ENCODE measurements around the gene TTLL12.

The TTLL12 gene

DNA sequence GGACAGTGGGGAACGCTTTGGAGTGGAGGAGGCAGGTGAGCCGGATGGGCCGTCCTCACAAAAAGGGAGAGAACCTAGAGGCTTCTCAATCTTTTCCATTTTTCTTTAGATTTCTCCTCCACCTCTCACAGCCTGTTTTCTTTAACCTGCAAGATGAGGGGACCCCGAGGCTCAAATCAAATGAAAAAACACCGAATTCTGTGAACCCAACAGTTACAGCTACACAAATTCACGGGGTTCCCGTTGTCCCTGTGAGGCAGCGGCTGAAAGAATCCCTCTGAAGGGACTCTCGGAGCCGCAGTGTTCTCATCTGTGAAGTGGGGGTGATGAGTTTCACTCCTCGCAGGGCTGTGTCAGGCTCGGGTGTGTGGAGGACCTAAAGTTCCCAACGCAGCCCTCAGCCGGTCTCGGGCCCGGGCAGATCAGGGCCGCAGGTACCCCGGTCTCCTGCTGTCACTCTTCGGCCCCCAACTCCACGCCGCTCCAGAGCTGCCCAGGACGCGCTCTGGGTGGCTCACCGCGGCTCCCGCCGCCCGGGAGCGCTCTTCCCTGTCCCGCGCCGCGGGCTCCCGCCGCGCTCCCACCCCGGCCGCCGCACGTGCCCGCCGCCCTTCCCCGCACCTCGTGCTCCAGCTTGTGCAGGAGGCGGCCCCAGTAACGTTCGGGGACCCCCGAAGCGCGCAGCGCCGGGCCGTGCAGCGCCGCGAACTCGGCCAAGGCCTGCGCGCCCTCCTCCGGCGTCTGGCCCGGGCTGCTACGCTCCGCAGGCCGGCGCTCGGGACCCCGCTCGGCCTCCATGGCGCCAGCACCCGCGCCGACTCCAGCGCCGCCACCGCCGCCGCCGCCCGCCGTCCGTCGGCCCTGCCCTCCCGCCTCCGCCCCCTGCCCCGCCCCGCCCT, at the start of gene TTLL12:
Gene TTLL12 (minus strand): TSS at position 863 of the 899 bp plus-strand sequence. CDS start 65 bp downstream, at position 798.
- DNase-seq (ENCODE audit: low spot score), result peak; percentile 92
- no peak for TF ChIP-seq CTCF (IDR thresholded peaks at IDR 0.05; ENCODE audit: extremely low read depth, insufficient read depth, missing control alignments)
- in situ Hi-C loops (cut with MboI; ENCODE audit: low pct_unique_long_range_greater_than_20kb, low sequenced_read_pairs, unreplicated experiment), result no loop called here

- in situ Hi-C loops (cut with MboI; ENCODE audit: low pct_unique_long_range_greater_than_20kb, low sequenced_read_pairs, unreplicated experiment), result no loop called here
- no peak for TF ChIP-seq CTCF (IDR thresholded peaks at IDR 0.05; ENCODE audit: extremely low read depth, insufficient read depth, missing control alignments)
- DNase-seq (ENCODE audit: low spot score), result no peak
Measured at GRCh38 chr22:43235445-43236409, 48.8 kb upstream of the TTLL12 start.

DNA sequence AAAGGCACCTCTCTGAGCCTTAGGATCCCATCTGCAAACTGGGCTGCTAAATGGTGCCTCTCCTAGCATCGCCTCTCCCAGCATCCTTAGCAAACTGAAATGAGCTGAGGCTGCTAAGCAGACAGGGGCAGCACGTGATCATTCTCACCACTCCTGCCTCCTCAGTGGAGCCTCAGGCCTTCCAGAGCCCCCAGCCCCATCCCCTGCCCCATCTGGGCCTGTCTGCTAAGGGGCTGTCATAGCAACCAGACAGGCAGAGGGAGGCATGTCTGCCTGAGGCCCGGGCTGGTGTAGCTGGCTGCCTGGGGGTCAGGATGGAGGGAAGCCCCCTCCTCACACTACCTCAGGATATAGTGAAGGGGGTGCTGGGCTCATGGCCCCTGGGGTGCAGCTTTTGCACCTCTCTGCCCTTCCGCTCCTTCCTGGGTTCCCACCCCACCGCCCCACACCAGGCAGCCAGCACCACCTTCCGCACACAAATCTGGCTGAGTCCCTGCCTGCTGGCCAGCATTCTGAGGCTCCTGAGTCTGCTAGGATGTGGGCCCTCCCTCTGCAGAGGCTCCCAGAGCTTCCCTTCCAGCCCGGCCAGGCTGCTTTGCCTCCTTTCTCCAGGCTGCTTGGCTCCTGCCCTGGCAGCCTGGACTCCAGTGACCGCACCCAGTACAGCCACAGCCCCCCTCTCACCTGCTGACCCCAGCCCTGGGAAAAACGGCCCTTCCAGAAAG, 47.5 kb upstream of the TTLL12 start:
- DNase-seq (ENCODE audit: low spot score), result no peak
- in situ Hi-C loops (cut with MboI; ENCODE audit: low pct_unique_long_range_greater_than_20kb, low sequenced_read_pairs, unreplicated experiment), result no loop called here
- TF ChIP-seq CTCF (IDR thresholded peaks at IDR 0.05; ENCODE audit: extremely low read depth, insufficient read depth, missing control alignments), result no peak

DNA sequence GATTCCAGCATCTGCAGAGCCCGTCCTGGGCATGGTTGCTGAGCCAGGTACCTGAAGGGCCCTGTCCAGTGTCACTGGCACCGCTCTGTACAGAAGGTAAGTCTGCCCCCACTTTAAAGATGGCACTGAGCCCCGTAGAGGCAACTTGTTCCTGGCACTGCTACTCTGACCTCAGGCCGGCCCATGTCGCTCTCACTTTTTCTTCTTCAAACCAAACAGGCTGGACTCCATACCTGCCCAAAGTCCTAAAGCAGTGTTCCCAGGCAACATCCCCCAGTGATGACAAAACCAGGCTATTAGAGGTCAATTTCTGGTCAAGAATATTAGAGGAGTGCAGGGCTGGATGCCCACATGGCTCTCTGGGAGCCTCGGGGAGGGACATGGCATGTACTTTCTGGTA, 46.6 kb upstream of the TTLL12 start:
- no peak for TF ChIP-seq CTCF (IDR thresholded peaks at IDR 0.05; ENCODE audit: extremely low read depth, insufficient read depth, missing control alignments)
- no peak for DNase-seq (ENCODE audit: low spot score)
- in situ Hi-C loops (cut with MboI; ENCODE audit: low pct_unique_long_range_greater_than_20kb, low sequenced_read_pairs, unreplicated experiment), result no loop called here

GRCh38 chr22:43232445-43232844, 45.5 kb upstream of the TTLL12 start:
- in situ Hi-C loops (cut with MboI; ENCODE audit: low pct_unique_long_range_greater_than_20kb, low sequenced_read_pairs, unreplicated experiment), result no loop called here
- TF ChIP-seq CTCF (IDR thresholded peaks at IDR 0.05; ENCODE audit: extremely low read depth, insufficient read depth, missing control alignments), result no peak
- DNase-seq (ENCODE audit: low spot score), result no peak

DNA sequence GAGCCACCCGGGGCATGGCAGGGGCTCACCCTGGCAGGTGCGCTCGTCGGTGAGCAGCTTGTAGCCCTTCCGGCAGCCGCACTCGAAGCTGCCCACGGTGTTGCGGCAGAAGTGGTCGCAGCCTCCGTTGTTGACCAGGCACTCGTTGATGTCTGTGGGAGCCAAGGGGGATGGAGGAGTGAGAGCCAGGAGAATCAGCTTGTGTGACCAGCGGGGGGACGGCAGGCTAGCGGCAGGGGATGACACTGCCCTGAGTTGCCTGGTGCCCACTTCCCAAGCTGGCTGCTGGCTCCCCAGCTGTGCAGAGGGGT, 44.7 kb upstream of the TTLL12 start:
- in situ Hi-C loops (cut with MboI; ENCODE audit: low pct_unique_long_range_greater_than_20kb, low sequenced_read_pairs, unreplicated experiment), result no loop called here
- no peak for TF ChIP-seq CTCF (IDR thresholded peaks at IDR 0.05; ENCODE audit: extremely low read depth, insufficient read depth, missing control alignments)
- DNase-seq (ENCODE audit: low spot score), result no peak

All from GM13977 (cell line).